ENCODE data around the gene RGS7BP. TPM values are rescaled to one million over a fixed set of nuclear protein-coding genes. Genes with fewer than 3 reads are reported as not detected.

The RGS7BP gene
- total and polyA plus RNA-seq, 2 experiments from 2014 or later, result 3.3 to 5.4 TPM

- TF ChIP-seq ZNF462 (CRISPR knock-in tag; IDR thresholded peaks at IDR 0.05) (no peak), ZNF114 (CRISPR knock-in tag; IDR thresholded peaks at IDR 0.05) (no peak), STAT1 (IDR thresholded peaks at IDR 0.05; ENCODE audit: unreplicated experiment) (no peak), POLR2AphosphoS5 (IDR thresholded peaks at IDR 0.05; ENCODE audit: low read depth) (no peak), EZH2 (IDR thresholded peaks at IDR 0.05; ENCODE audit: low read depth, unreplicated experiment) (no peak), EZH2phosphoT487 (IDR thresholded peaks at IDR 0.05; ENCODE audit: unreplicated experiment) (no peak), CREB1 (CRISPR knock-in tag; IDR thresholded peaks at IDR 0.05; ENCODE audit: low read depth) (no peak), ETS1 (IDR thresholded peaks at IDR 0.05) (no peak)
These were observed 8.4 kb upstream of the RGS7BP start (continued) for GRCh38 chr5:64497386-64497785.

GRCh38 chr5:64502196-64502595 lies 3.6 kb upstream of the RGS7BP start:
- Mint-ChIP-seq H3K36me3 (ENCODE audit: low read depth) (no peaks in the 10 kb centered on the region), H3K27ac (no peak overlapping the region; the same call in 1 of the 2 replicates), H3K9me3 (no peaks in the 10 kb centered on the region), H3K27me3 (ENCODE audit: insufficient read depth, low read depth, poor library complexity) (peaks cover 32% of the 10 kb centered on the region), H3K4me3 (peak overlapping the region; percentile 37; the same call in 1 of the 3 replicates), H3K4me1 (peaks cover 39% of the 10 kb centered on the region)
- H3K36me3 ChIP-seq (ENCODE audit: insufficient read depth), result no peaks in the 10 kb centered on the region
- H3K4me2 ChIP-seq, result peak overlapping the region; percentile 66
- H3K79me2 ChIP-seq (replicated peaks; ENCODE audit: insufficient read depth), result no peaks in the 10 kb centered on the region
- no peaks in the 10 kb centered on the region for H3K9me2 ChIP-seq (ENCODE audit: insufficient read depth)
- H2AFZ ChIP-seq, result 0 out of 2 replicates have a peak overlapping the region, but pooled peaks have one; percentile 9
- no peaks in the 10 kb centered on the region for H4K20me1 ChIP-seq (replicated peaks; ENCODE audit: insufficient read depth)
- peaks cover 23% of the 10 kb centered on the region for H3K27me3 ChIP-seq (ENCODE audit: insufficient read depth)
- H3K27ac ChIP-seq (ENCODE audit: low read depth), result no peak overlapping the region; the same call in 1 of the 2 replicates
- H3K4me3 ChIP-seq, result peak overlapping the region; percentile 30
- H3K4me1 ChIP-seq (ENCODE audit: insufficient read depth), result peaks cover 33% of the 10 kb centered on the region
- DNase-seq (ENCODE audit: low spot score), result peak; percentile 50
- no peaks in the 10 kb centered on the region; the same call in 1 of the 2 replicates for H3F3A ChIP-seq (replicated peaks; ENCODE audit: low read depth)
- TF ChIP-seq NANOG (IDR thresholded peaks at IDR 0.05; ENCODE audit: borderline replicate concordance), result peak; percentile 37; the same call in 1 of the 2 replicates
- TF ChIP-seq JUNB (IDR thresholded peaks at IDR 0.05; ENCODE audit: unreplicated experiment), result no peak
- ATAC-seq, result peak; percentile 6; the same call in 2 of the 3 replicates

All from GM23338 (cell line).